GM12892 (cell line): ENCODE data around the gene STK11IP.
"Not testable (repeated sequence)": the region's sequence is repeated elsewhere in the genome, so short reads cannot be mapped to it uniquely, and the experiment has no call there.

Source experiments
- DNase-seq: peaks from one replicate; pipeline ENCODE4 v3.0.0; 2011; ENCODE audit not compliant: insufficient read length
- FAIRE-seq: peaks from 2 replicates; lab custom pipeline; 2011; peaks lifted over from hg19 to GRCh38; lab: Jason Lieb, UNC
- POLR2A ChIP-seq: IDR thresholded peaks from 2 replicates; pipeline ENCODE4 v1.6.1; 2011; ENCODE audit warnings: low read depth, low read length, control low read depth
- POLR2AphosphoS5 ChIP-seq: IDR thresholded peaks from 2 replicates; pipeline ENCODE4 v1.6.1; 2011; ENCODE audit warnings: low read depth, low read length, control low read depth
- TAF1 ChIP-seq: IDR thresholded peaks from 2 replicates; pipeline ENCODE4 v1.6.1; 2011; ENCODE audit warnings: low read depth, mild to moderate bottlenecking, control low read depth, low read length, borderline replicate concordance

STK11IP gene

GRCh38 chr2:219642069-219642454 is 44.4 kb downstream of the STK11IP start:
- no peak for DNase-seq
- TF ChIP-seq POLR2A (no peak), TAF1 (no peak), POLR2AphosphoS5 (no peak)
- no peak for FAIRE-seq

GRCh38 chr2:219642465-219643083 is 44.9 kb downstream of the STK11IP start:
- FAIRE-seq = peak; percentile 100
- TF ChIP-seq POLR2AphosphoS5 (no peak), POLR2A (no peak), TAF1 (no peak)

GRCh38 chr2:219643084-219643473 is 45.4 kb downstream of the STK11IP start:
- TF ChIP-seq TAF1 (no peak), POLR2AphosphoS5 (no peak), POLR2A (no peak)
- DNase-seq (no peak), FAIRE-seq (peak; percentile 33)

More at GRCh38 chr2:219642465-219643083, 44.9 kb downstream of the STK11IP start:
- peak; percentile 93 for DNase-seq

GRCh38 chr2:219643788-219644398 is 46.2 kb downstream of the STK11IP start:
- no peak for DNase-seq
- no peak for TF ChIP-seq POLR2AphosphoS5
- no peak for TF ChIP-seq POLR2A
- no peak for TF ChIP-seq TAF1
- no peak for FAIRE-seq

- DNase-seq (no peak), FAIRE-seq (no peak)
- TF ChIP-seq TAF1 (no peak), POLR2A (no peak), POLR2AphosphoS5 (no peak)
These were observed 47.3 kb downstream of the STK11IP start for GRCh38 chr2:219644801-219645480.

- no peak for FAIRE-seq
- DNase-seq = no peak
- TF ChIP-seq POLR2AphosphoS5 = no peak
- no peak for TF ChIP-seq POLR2A
- TF ChIP-seq TAF1 = no peak
These were observed 48.2 kb downstream of the STK11IP start for GRCh38 chr2:219645631-219646527.

- TF ChIP-seq TAF1 = no peak
- no peak for TF ChIP-seq POLR2A
- no peak for TF ChIP-seq POLR2AphosphoS5
- FAIRE-seq = no peak
These were observed 50.5 kb downstream of the STK11IP start for GRCh38 chr2:219648176-219648575.

GRCh38 chr2:219648963-219649362 is 51.3 kb downstream of the STK11IP start:
- FAIRE-seq (no peak), DNase-seq (no peak)
- TF ChIP-seq POLR2AphosphoS5 (no peak), POLR2A (no peak), TAF1 (no peak)

More at GRCh38 chr2:219648176-219648575, 50.5 kb downstream of the STK11IP start:
- DNase-seq = no peak

GRCh38 chr2:219650426-219651248 is 53.0 kb downstream of the STK11IP start:
- DNase-seq (no peak), FAIRE-seq (no peak)
- TF ChIP-seq TAF1 = no peak
- TF ChIP-seq POLR2A = no peak
- TF ChIP-seq POLR2AphosphoS5 = no peak

- FAIRE-seq, DNase-seq: not testable (repeated sequence)
These were observed 54.0 kb downstream of the STK11IP start for GRCh38 chr2:219651656-219652055.
